ENCODE data around the gene PCDHGA10. TPM values are rescaled to one million over a fixed set of nuclear protein-coding genes. Genes with fewer than 3 reads are reported as not detected.
"Not testable (repeated sequence)": the region's sequence is repeated elsewhere in the genome, so short reads cannot be mapped to it uniquely, and the experiment has no call there.

Gene PCDHGA10
- total RNA-seq, 2 donors from 2014 or later, result 6.7 to 11.1 TPM

GRCh38 chr5:141397756-141398551, 14.8 kb upstream of the PCDHGA10 start, which contains the start of gene PCDHGB5:
Gene PCDHGB5 (plus strand): TSS chr5:141397947. CDS start chr5:141398128, 181 bp downstream.
- H3K27ac ChIP-seq; H3K9me3 ChIP-seq; H3K27me3 ChIP-seq (replicated peaks; ENCODE audit: insufficient read depth); H3K4me1 ChIP-seq (replicated peaks); DNase-seq (ENCODE audit: low spot score); H3K36me3 ChIP-seq; intact Hi-C loops (cut with DNase I): not testable (repeated sequence)
- H3K4me3 ChIP-seq, result peak within 1 kb of the TSS in 1 of 2 donors; percentile 28
- 6% methylated on average over 25 of the region's 43 CpGs for WGBS
- peak in 3 of 4 experiments; percentile 40 to 54 (median 48) for TF ChIP-seq CTCF (IDR thresholded peaks at IDR 0.05)

GRCh38 chr5:141398608-141399007, 14.2 kb upstream of the PCDHGA10 start:
- Histone ChIP-seq H3K4me3 (no peak overlapping the region), H3K4me1 (replicated peaks) (no peaks in the 10 kb centered on the region), H3K27ac (no peak overlapping the region), H3K9me3 (peaks cover 10% of the 10 kb centered on the region), H3K36me3 (no peaks in the 10 kb centered on the region), H3K27me3 (replicated peaks; ENCODE audit: insufficient read depth) (peaks cover 2% of the 10 kb centered on the region)
- TF ChIP-seq POLR2A (IDR thresholded peaks at IDR 0.05), result no peak
- TF ChIP-seq CTCF (IDR thresholded peaks at IDR 0.05), result no peak
- no peak for TF ChIP-seq POLR2AphosphoS5 (IDR thresholded peaks at IDR 0.05)
- 22% methylated on average over 15 of the region's 15 CpGs for WGBS
- DNase-seq (ENCODE audit: low spot score), result no peak
- intact Hi-C loops (cut with DNase I), result no loop called here

GRCh38 chr5:141399555-141400258, 13.1 kb upstream of the PCDHGA10 start:
- intact Hi-C loops (cut with DNase I), result no loop called here
- no peak for TF ChIP-seq POLR2AphosphoS5 (IDR thresholded peaks at IDR 0.05)
- no peak for TF ChIP-seq CTCF (IDR thresholded peaks at IDR 0.05)
- TF ChIP-seq POLR2A (IDR thresholded peaks at IDR 0.05), result no peak
- H3K27ac ChIP-seq, result no peak overlapping the region
- peaks cover 10% of the 10 kb centered on the region for H3K9me3 ChIP-seq
- 20% methylated on average over 56 of the region's 61 CpGs for WGBS
- H3K36me3 ChIP-seq, result no peaks in the 10 kb centered on the region
- H3K27me3 ChIP-seq (replicated peaks; ENCODE audit: insufficient read depth), result peaks cover under 1% of the 10 kb centered on the region
- no peaks in the 10 kb centered on the region for H3K4me1 ChIP-seq (replicated peaks)
- DNase-seq (ENCODE audit: low spot score), result no peak
- H3K4me3 ChIP-seq, result no peak overlapping the region

- TF ChIP-seq POLR2AphosphoS5 (IDR thresholded peaks at IDR 0.05) (no peak), CTCF (IDR thresholded peaks at IDR 0.05) (peak in 2 of 4 experiments; percentile 28 to 37)
- Histone ChIP-seq H3K9me3 (peaks cover 10% of the 10 kb centered on the region), H3K27ac (no peak within 1 kb of the TSS), H3K4me3 (peak within 1 kb of the TSS in 1 of 2 donors; percentile 8), H3K4me1 (replicated peaks) (no peaks in the 10 kb centered on the region), H3K36me3 (no peaks in the 10 kb centered on the region), H3K27me3 (replicated peaks; ENCODE audit: insufficient read depth) (no peaks in the 10 kb centered on the region)
- 14% methylated on average over 27 of the region's 27 CpGs for WGBS
- no peak for DNase-seq (ENCODE audit: low spot score)
- intact Hi-C loops (cut with DNase I), result no loop called here
Measured at GRCh38 chr5:141402553-141403243, 10.1 kb upstream of the PCDHGA10 start, which contains the start of gene PCDHGA9. Gene PCDHGA9 (plus strand): TSS chr5:141402778. CDS start chr5:141402953, 175 bp downstream.
